Measurements from ENCODE around the gene ZNF32.

ZNF32 gene

DNA sequence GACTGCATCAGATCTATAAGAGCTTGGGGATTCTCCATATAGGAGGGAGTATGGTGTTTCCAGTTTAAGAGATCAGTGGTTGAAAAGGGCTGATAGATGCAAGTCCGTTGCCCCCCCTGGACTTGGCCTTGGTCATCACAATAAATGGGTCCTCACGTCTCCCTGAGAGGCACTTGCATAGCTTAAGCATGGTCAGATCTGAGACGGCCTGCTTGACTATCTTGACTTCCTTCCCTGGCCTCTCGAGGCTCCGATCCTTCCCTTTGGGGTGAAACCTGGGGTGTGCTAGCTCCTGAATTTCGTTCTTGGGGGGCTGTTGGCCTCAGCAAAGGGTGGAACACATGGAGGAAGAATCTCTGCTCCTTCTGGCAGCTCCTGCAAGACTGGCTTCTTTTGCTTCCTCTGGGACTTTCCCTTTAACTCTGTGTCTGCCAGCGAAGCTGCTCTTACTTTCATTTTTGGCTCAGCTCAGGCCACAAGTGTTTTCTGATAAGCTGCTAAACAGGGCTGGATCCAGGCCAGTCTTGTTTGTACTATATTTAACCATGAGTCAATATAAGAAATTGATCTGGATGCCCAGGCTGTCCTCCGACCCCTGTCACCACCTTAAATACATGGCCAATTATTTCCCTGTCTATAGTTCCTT is 53.6 kb downstream of the ZNF32 start:
- DNase-seq, result no peak
- H3K27ac ChIP-seq (ENCODE audit: insufficient read depth, low read length, poor library complexity, severe bottlenecking), result peak overlapping the region; percentile 46

More for the DNA sequence above, 53.6 kb downstream of the ZNF32 start:
- no peaks in the 10 kb centered on the region for H3K36me3 ChIP-seq (ENCODE audit: control insufficient read depth, insufficient read depth, low read length)
- peaks cover 17% of the 10 kb centered on the region for H3K4me1 ChIP-seq (ENCODE audit: control insufficient read depth, insufficient read depth, low read length, poor library complexity, severe bottlenecking)
- H3K9me3 ChIP-seq (ENCODE audit: control insufficient read depth, low read length), result no peaks in the 10 kb centered on the region
- peak overlapping the region; percentile 59 for H3K4me3 ChIP-seq (ENCODE audit: insufficient read depth, low read depth, low read length, poor library complexity, severe bottlenecking)
- no peaks in the 10 kb centered on the region for H3K27me3 ChIP-seq (replicated peaks; ENCODE audit: control insufficient read depth, insufficient read depth, low read length, poor library complexity, severe bottlenecking)

All from effector memory CD4-positive, alpha-beta T cell (primary cell).